ENCODE measurements around the gene ISG20.

ISG20 gene

GRCh38 chr15:88616240-88616639 is 22.6 kb upstream of the ISG20 start:
- H3K36me3 ChIP-seq (replicated peaks; ENCODE audit: low read depth, low read length) = no peaks in the 10 kb centered on the region
- no peaks in the 10 kb centered on the region for H4K20me1 ChIP-seq (ENCODE audit: insufficient read depth, low read length)
- H3K27me3 ChIP-seq (ENCODE audit: low read depth, low read length) = no peaks in the 10 kb centered on the region
- H3K4me3 ChIP-seq (ENCODE audit: low read length) = peak overlapping the region; percentile 72
- no peaks in the 10 kb centered on the region for H3K9me3 ChIP-seq (ENCODE audit: insufficient read depth, low read length)
- no peak overlapping the region for H2AFZ ChIP-seq (ENCODE audit: low read depth, low read length)
- H3K9ac ChIP-seq (ENCODE audit: low read length) = peak overlapping the region; percentile 87
- peak overlapping the region; percentile 99 for H3K27ac ChIP-seq (ENCODE audit: low read length)
- peak overlapping the region; percentile 78 for H3K4me2 ChIP-seq (ENCODE audit: low read length)
- no peak for TF ChIP-seq CTCF (IDR thresholded peaks at IDR 0.05; ENCODE audit: low read depth, low read length)
- TF ChIP-seq EZH2phosphoT487 (IDR thresholded peaks at IDR 0.05; ENCODE audit: low read depth) = no peak
- peaks cover 54% of the 10 kb centered on the region for H3K79me2 ChIP-seq (ENCODE audit: low read length)
- peaks cover 91% of the 10 kb centered on the region for H3K4me1 ChIP-seq (ENCODE audit: low read length)

- peak overlapping the region; percentile 72 for H3K4me3 ChIP-seq (ENCODE audit: low read length)
- peak overlapping the region; percentile 87 for H3K9ac ChIP-seq (ENCODE audit: low read length)
- H3K27me3 ChIP-seq (ENCODE audit: low read depth, low read length) = no peaks in the 10 kb centered on the region
- H3K9me3 ChIP-seq (ENCODE audit: insufficient read depth, low read length) = no peaks in the 10 kb centered on the region
- peaks cover 81% of the 10 kb centered on the region for H3K4me1 ChIP-seq (ENCODE audit: low read length)
- no peak for TF ChIP-seq CTCF (IDR thresholded peaks at IDR 0.05; ENCODE audit: low read depth, low read length)
- no peak for TF ChIP-seq EZH2phosphoT487 (IDR thresholded peaks at IDR 0.05; ENCODE audit: low read depth)
- H3K79me2 ChIP-seq (ENCODE audit: low read length) = peaks cover 63% of the 10 kb centered on the region
- H3K27ac ChIP-seq (ENCODE audit: low read length) = peak overlapping the region; percentile 99
- H3K36me3 ChIP-seq (replicated peaks; ENCODE audit: low read depth, low read length) = peaks cover 9% of the 10 kb centered on the region
- no peaks in the 10 kb centered on the region for H4K20me1 ChIP-seq (ENCODE audit: insufficient read depth, low read length)
- no peak overlapping the region for H2AFZ ChIP-seq (ENCODE audit: low read depth, low read length)
- peak overlapping the region; percentile 78 for H3K4me2 ChIP-seq (ENCODE audit: low read length)
These were observed 21.6 kb upstream of the ISG20 start for GRCh38 chr15:88617031-88617722.

- H2AFZ ChIP-seq (ENCODE audit: low read depth, low read length) = no peak overlapping the region
- no peaks in the 10 kb centered on the region for H3K27me3 ChIP-seq (ENCODE audit: low read depth, low read length)
- no peaks in the 10 kb centered on the region for H3K9me3 ChIP-seq (ENCODE audit: insufficient read depth, low read length)
- peak overlapping the region; percentile 99 for H3K27ac ChIP-seq (ENCODE audit: low read length)
- peak overlapping the region; percentile 72; the same call in 1 of the 2 replicates for H3K4me3 ChIP-seq (ENCODE audit: low read length)
- peak overlapping the region; percentile 87 for H3K9ac ChIP-seq (ENCODE audit: low read length)
- H3K4me1 ChIP-seq (ENCODE audit: low read length) = peaks cover 76% of the 10 kb centered on the region
- peaks cover 14% of the 10 kb centered on the region for H3K36me3 ChIP-seq (replicated peaks; ENCODE audit: low read depth, low read length)
- H3K4me2 ChIP-seq (ENCODE audit: low read length) = peak overlapping the region; percentile 78
- peaks cover 69% of the 10 kb centered on the region for H3K79me2 ChIP-seq (ENCODE audit: low read length)
- H4K20me1 ChIP-seq (ENCODE audit: insufficient read depth, low read length) = peaks cover under 1% of the 10 kb centered on the region; the same call in 1 of the 2 replicates
- no peak for TF ChIP-seq CTCF (IDR thresholded peaks at IDR 0.05; ENCODE audit: low read depth, low read length)
- TF ChIP-seq EZH2phosphoT487 (IDR thresholded peaks at IDR 0.05; ENCODE audit: low read depth) = no peak
These were observed 21.0 kb upstream of the ISG20 start for GRCh38 chr15:88617790-88618189.

- no peak overlapping the region for H2AFZ ChIP-seq (ENCODE audit: low read depth, low read length)
- peaks cover 23% of the 10 kb centered on the region for H3K36me3 ChIP-seq (replicated peaks; ENCODE audit: low read depth, low read length)
- peaks cover 9% of the 10 kb centered on the region for H4K20me1 ChIP-seq (ENCODE audit: insufficient read depth, low read length)
- H3K79me2 ChIP-seq (ENCODE audit: low read length) = peaks cover 73% of the 10 kb centered on the region
- H3K4me3 ChIP-seq (ENCODE audit: low read length) = no peak overlapping the region
- no peaks in the 10 kb centered on the region for H3K27me3 ChIP-seq (ENCODE audit: low read depth, low read length)
- no peaks in the 10 kb centered on the region for H3K9me3 ChIP-seq (ENCODE audit: insufficient read depth, low read length)
- peak overlapping the region; percentile 99 for H3K27ac ChIP-seq (ENCODE audit: low read length)
- peak overlapping the region; percentile 87; the same call in 1 of the 2 replicates for H3K9ac ChIP-seq (ENCODE audit: low read length)
- H3K4me1 ChIP-seq (ENCODE audit: low read length) = peaks cover 72% of the 10 kb centered on the region
- no peak for TF ChIP-seq CTCF (IDR thresholded peaks at IDR 0.05; ENCODE audit: low read depth, low read length)
- no peak for TF ChIP-seq EZH2phosphoT487 (IDR thresholded peaks at IDR 0.05; ENCODE audit: low read depth)
- no peak overlapping the region for H3K4me2 ChIP-seq (ENCODE audit: low read length)
These were observed 20.1 kb upstream of the ISG20 start for GRCh38 chr15:88618686-88619085.
